AG04450 (cell line): ENCODE measurements around the gene RMND1. TPM values are rescaled to one million over a fixed set of nuclear protein-coding genes. Genes with fewer than 3 reads are reported as not detected.
A peak's percentile ranks its signal among the peaks of the same experiment; 100 is the strongest.
"Not testable (repeated sequence)": the region's sequence is repeated elsewhere in the genome, so short reads cannot be mapped to it uniquely, and the experiment has no call there.

ENCODE experiments used
- CTCF ChIA-PET: fragments of 300-600, 350-600 bp; formaldehyde crosslinking; extraction: SDS; loops from one replicate; lab custom pipeline; 2022; ENCODE audit warnings: antibody characterized with exemption, inconsistent platforms; lab: Charles Lee
- POLR2A ChIA-PET: fragments of 350-600 bp; formaldehyde crosslinking; extraction: SDS; loops from one replicate; lab custom pipeline; 2021; ENCODE audit warnings: antibody characterized with exemption, inconsistent platforms; lab: Yijun Ruan, JAX
- DNase-seq: peaks from one replicate; pipeline ENCODE4 v3.0.0-alpha.2; 2011; ENCODE audit warnings: low read depth, low spot score
- H3K27ac ChIP-seq: one replicate; pipeline ENCODE4 v1.5.1; 2012; ENCODE audit warnings: low read depth, low read length, control low read depth
- H3K27me3 ChIP-seq: one replicate; pipeline ENCODE4 v1.6.0; 2012; ENCODE audit warnings: low read length; ENCODE audit not compliant: control insufficient read depth, insufficient read depth
- H3K4me3 ChIP-seq: 2 replicates; pipeline ENCODE4 v1.5.1; 2011; ENCODE audit warnings: mild to moderate bottlenecking, low read depth, low read length, control low read depth
- H3K9me3 ChIP-seq: 2 replicates; pipeline ENCODE4 v1.5.1; 2012; ENCODE audit warnings: low read length; ENCODE audit not compliant: control insufficient read depth, insufficient read depth
- polyA plus RNA-seq: library from polyadenylated mRNA; depleted of rRNA; stranded (reverse); fragments of >200 nt; gene quantifications from 2 replicates; pipeline ENCODE4 v1.2.3, GENCODE V29; 2011
- TF ChIP-seq, protein P1 (sequence below): IDR thresholded peaks from 2 replicates; pipeline ENCODE4 v1.5.1; 2011; ENCODE audit warnings: low read depth, low read length, control low read depth, inconsistent platforms

Gene RMND1
- polyA plus RNA-seq, 1 experiment = 27.8 TPM

DNA sequence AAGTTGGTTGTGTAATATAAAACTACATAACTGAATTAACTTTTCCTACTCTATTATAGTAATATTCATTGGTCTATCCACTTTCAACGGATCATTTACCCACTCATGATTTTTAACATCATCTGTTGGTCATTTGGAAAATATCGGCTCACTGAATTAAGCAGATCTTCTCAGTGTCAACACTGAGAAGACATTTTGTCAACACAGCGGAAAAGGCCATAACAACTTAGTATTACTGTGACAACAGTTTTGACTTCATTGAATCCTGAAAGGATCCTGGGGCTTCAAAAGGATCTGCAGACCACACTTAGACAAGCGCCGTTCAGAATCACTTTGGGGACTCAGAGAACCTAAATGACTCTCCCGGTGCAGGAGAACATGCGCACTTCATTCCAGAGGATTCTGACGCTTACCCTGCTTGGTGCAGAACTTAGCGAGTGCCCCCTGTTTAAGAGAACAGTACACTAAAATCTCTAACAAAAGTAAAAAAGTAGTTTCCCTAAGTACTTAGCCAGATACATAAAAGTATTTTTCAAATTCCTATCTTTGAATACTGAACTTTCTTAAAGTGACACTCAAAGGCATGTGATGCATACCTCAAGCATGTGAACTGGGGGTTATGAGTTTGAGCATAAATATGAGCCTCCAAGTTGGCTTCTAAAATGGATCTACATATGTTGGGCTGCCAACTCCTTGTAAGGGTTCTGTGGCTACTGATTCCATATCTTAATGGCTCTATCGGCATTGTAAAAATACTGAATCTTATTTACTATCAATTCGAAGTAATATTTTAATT lies 64.6 kb downstream of the RMND1 start:
- Histone ChIP-seq H3K27me3 (no peaks in the 10 kb centered on the region), H3K27ac (peak overlapping the region; percentile 53), H3K4me3 (no peak overlapping the region), H3K9me3 (no peaks in the 10 kb centered on the region)
- DNase-seq = peak; percentile 34
- ChIA-PET CTCF (interaction anchor here (1.4 kb wide), 1 partner anchor 17 kb away, joined by 3 read pairs; no protein-coding TSS in a partner anchor), POLR2A (no interaction called here)
- TF ChIP-seq, protein P1, sequence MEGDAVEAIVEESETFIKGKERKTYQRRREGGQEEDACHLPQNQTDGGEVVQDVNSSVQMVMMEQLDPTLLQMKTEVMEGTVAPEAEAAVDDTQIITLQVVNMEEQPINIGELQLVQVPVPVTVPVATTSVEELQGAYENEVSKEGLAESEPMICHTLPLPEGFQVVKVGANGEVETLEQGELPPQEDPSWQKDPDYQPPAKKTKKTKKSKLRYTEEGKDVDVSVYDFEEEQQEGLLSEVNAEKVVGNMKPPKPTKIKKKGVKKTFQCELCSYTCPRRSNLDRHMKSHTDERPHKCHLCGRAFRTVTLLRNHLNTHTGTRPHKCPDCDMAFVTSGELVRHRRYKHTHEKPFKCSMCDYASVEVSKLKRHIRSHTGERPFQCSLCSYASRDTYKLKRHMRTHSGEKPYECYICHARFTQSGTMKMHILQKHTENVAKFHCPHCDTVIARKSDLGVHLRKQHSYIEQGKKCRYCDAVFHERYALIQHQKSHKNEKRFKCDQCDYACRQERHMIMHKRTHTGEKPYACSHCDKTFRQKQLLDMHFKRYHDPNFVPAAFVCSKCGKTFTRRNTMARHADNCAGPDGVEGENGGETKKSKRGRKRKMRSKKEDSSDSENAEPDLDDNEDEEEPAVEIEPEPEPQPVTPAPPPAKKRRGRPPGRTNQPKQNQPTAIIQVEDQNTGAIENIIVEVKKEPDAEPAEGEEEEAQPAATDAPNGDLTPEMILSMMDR = no peak

DNA sequence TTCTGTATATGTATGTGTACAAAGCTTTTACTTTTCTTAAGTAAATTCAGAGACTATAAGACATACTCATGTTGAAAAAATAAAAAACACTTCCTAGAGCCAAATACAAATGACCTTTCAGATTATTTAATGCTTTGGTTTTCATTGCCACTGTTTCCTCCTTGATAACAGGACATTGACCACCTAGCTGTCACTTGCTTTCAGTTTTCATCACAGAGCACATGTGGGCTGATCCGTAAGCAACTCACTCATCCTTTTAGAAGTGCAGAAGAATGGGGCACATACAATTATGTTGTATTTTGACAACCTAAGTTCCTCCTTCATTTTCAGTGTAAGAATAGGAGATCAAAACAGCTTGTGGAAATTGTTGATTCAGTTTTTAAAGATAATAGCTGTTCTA lies 66.7 kb downstream of the RMND1 start:
- Histone ChIP-seq H3K27ac (no peak overlapping the region), H3K27me3 (no peaks in the 10 kb centered on the region)
- POLR2A ChIA-PET = no interaction called here

DNA sequence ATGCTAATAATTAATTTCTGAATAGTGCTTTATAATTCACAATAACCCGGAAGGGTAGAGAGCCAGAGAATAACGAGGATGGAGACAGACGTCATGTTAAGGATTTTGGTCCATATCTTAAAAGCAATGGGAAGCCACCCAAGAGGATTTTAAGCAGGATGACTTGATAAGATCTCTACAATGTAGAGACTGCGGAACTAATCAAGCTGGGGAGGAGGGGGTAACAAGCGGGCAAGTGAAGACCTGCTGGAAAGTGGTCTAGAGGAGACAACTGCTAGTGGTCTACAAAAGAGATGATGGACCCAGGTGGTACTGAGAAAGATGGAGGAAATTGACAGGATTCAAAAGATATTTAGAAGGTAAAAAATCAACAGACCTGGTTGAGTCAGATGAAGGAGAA lies 67.8 kb downstream of the RMND1 start:
- Histone ChIP-seq H3K9me3 (no peaks in the 10 kb centered on the region), H3K27me3 (no peaks in the 10 kb centered on the region), H3K27ac (no peak overlapping the region), H3K4me3 (no peak overlapping the region)
- TF ChIP-seq, protein P1 = no peak
- CTCF ChIA-PET = no interaction called here
- POLR2A ChIA-PET = no interaction called here
- DNase-seq = no peak

More for the DNA sequence above, 66.7 kb downstream of the RMND1 start:
- TF ChIP-seq, protein P1 = no peak
- no peak for DNase-seq
- CTCF ChIA-PET = interaction anchor here (0.6 kb wide), 1 partner anchor 369 kb away, joined by 3 read pairs; no protein-coding TSS in a partner anchor
- no peak overlapping the region for H3K4me3 ChIP-seq
- no peaks in the 10 kb centered on the region for H3K9me3 ChIP-seq

DNA sequence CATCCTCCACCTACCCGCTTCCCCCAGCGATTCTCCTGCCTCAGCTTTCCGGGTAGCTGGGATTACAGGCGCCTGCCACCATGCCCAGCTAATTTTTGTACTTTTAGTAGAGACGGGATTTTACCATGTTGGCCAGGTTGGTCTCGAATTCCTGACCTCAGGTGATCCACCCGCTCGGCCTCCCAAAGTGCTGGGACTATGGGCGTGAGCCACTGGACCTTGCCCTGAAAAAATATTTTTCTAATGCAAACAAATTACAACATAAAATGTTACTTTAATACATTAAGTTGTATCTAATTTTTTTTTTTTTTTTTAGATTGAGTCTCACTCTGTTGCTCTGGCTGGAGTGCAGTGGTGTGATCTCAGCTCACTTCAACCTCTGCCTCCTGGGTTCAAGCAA lies 69.3 kb downstream of the RMND1 start:
- DNase-seq, H3K4me3 ChIP-seq, H3K27ac ChIP-seq, POLR2A ChIA-PET, H3K27me3 ChIP-seq, H3K9me3 ChIP-seq: not testable (repeated sequence)
- CTCF ChIA-PET = interaction anchor here (0.6 to 0.9 kb wide), 2 partner anchors 12 to 34 kb away, joined by 3 to 4 read pairs; no protein-coding TSS in a partner anchor

DNA sequence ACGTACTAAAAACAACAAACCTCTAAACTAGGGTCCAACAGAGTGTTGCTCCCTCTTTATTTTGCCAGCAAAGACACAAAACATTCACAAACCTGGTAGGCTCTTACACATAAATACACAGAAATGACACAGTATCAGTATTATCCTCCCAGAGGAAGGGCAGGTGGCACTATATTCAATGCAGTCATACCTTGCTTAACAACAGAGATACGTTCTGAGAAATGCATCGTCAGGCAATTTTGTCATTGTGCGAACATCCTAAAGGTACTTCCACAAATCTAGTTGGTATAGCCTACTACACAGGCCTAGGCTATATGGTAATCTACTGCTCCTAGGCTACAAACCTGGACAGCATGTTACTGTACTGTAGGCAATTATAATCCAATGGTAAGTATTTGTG lies 70.2 kb downstream of the RMND1 start:
- POLR2A ChIA-PET = no interaction called here
- Histone ChIP-seq H3K9me3 (no peaks in the 10 kb centered on the region), H3K27ac (no peak overlapping the region), H3K4me3 (no peak overlapping the region), H3K27me3 (no peaks in the 10 kb centered on the region)
- TF ChIP-seq, protein P1 = no peak
- CTCF ChIA-PET = no interaction called here
- DNase-seq = no peak
